Fibroblast of lung (primary cell): ENCODE measurements around the gene U2AF2. TPM values are rescaled to one million over a fixed set of nuclear protein-coding genes. Genes with fewer than 3 reads are reported as not detected.

ENCODE experiments used
- DNase-seq, 2 donors: peaks; one replicate each; pipeline versions ENCODE4 v3.0.0 to v3.0.0-alpha.2; 2010; ENCODE audit warnings: low read depth in 2 of 2
- H2AFZ ChIP-seq: 2 replicates; pipeline ENCODE4 v1.5.1; 2012; ENCODE audit warnings: low read length, control low read depth, inconsistent platforms
- H3K27ac ChIP-seq: 2 replicates; pipeline ENCODE4 v1.5.1; 2011; ENCODE audit warnings: low read length, control low read depth; ENCODE audit not compliant: insufficient read depth
- H3K27me3 ChIP-seq: 2 replicates; pipeline ENCODE4 v1.5.1; 2011; ENCODE audit warnings: mild to moderate bottlenecking, low read length; ENCODE audit not compliant: control insufficient read depth, insufficient read depth
- H3K36me3 ChIP-seq: 2 replicates; pipeline ENCODE4 v1.5.1; 2011; ENCODE audit warnings: low read length; ENCODE audit not compliant: control insufficient read depth, insufficient read depth
- H3K4me1 ChIP-seq: 2 replicates; pipeline ENCODE4 v1.5.1; 2011; ENCODE audit warnings: low read length; ENCODE audit not compliant: control insufficient read depth, insufficient read depth; ENCODE audit errors: extremely low read depth
- H3K4me2 ChIP-seq: 2 replicates; pipeline ENCODE4 v1.5.1; 2011; ENCODE audit warnings: low read length, control low read depth; ENCODE audit not compliant: insufficient read depth; ENCODE audit errors: extremely low read depth
- H3K4me3 ChIP-seq, 4 experiments: fragments of 200-600 bp in 1 of 4; sonication (generic) in 1 of 4; replicated peaks in 1 of 4; 2 replicates each; pipeline ENCODE4 v1.5.1; 2011 to 2016; ENCODE audit warnings: low read length in 4 of 4, low read depth in 3 of 4, mild to moderate bottlenecking in 3 of 4, control low read depth in 2 of 4, inconsistent platforms in 1 of 4, mixed read lengths in 1 of 4; ENCODE audit not compliant: insufficient read depth in 1 of 4; ENCODE audit errors: control extremely low read depth in 1 of 4
- H3K79me2 ChIP-seq: 2 replicates; pipeline ENCODE4 v1.5.1; 2012; ENCODE audit warnings: mild to moderate bottlenecking, low read length, inconsistent platforms; ENCODE audit not compliant: control insufficient read depth, insufficient read depth
- H3K9ac ChIP-seq: 2 replicates; pipeline ENCODE4 v1.5.1; 2011; ENCODE audit warnings: mild to moderate bottlenecking, low read length, control low read depth; ENCODE audit not compliant: insufficient read depth
- H3K9me3 ChIP-seq: 2 replicates; pipeline ENCODE4 v1.5.1; 2012; ENCODE audit warnings: low read depth, low read length; ENCODE audit not compliant: control insufficient read depth, insufficient read depth
- H4K20me1 ChIP-seq: 2 replicates; pipeline ENCODE4 v1.5.1; 2011; ENCODE audit warnings: low read length; ENCODE audit not compliant: control insufficient read depth, insufficient read depth; ENCODE audit errors: extremely low read depth
- EZH2 ChIP-seq: IDR thresholded peaks from 2 replicates; pipeline ENCODE4 v1.5.1; 2012; ENCODE audit warnings: low read length, control low read depth, mild to moderate bottlenecking; ENCODE audit errors: missing control alignments
- polyA plus RNA-seq, 2 donors: library from polyadenylated mRNA; depleted of rRNA in 1 of 2; stranded (reverse) in 1 of 2; unstranded in 1 of 2; fragments of >200 nt; gene quantifications; 2 replicates each; pipeline ENCODE4 v1.2.1, GENCODE V29; 2011 to 2012; ENCODE audit warnings: missing spikeins in 1 of 2
- total RNA-seq: library from RNA; depleted of rRNA; stranded (reverse); fragments of >200 nt; gene quantifications from 2 replicates; pipeline ENCODE4 v1.2.1, GENCODE V29; 2014
- TF ChIP-seq, protein P1 (sequence below), 2 donors: IDR thresholded peaks in 1 of 2; conservative IDR thresholded peaks in 1 of 2; 1 replicate in 1 of 2; 2 replicates in 1 of 2; pipeline ENCODE4 v1.5.1; 2011 to 2012; ENCODE audit warnings: low read length in 2 of 2, control low read depth in 1 of 2, inconsistent platforms in 1 of 2, low read depth in 1 of 2, mild to moderate bottlenecking in 1 of 2

The U2AF2 gene
- total and polyA plus RNA-seq, 2 donors (not counting 1 experiment from before 2014, with no cell fraction given): 53.5 to 84.1 TPM

DNA sequence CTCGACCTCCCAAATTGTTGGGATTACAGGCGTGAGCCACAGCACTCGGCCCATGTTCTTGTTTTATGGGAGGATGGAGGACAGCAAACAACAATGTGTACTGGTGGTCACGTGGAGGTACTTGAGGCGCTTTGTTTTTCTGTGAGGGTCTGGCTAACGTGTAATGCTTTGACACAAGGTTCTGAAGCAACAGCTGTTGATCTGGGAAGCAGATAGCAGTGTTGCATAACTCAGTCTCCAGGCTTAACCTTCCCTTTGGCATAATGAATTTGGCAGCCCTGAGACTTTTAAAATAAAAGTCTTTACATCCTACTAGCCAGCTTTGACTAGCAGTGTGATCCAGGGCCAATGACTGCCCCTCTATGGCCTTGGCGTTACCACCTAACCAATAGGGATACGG, 21.0 kb upstream of the U2AF2 start:
- H2AFZ ChIP-seq: no peak overlapping the region
- peaks cover 6% of the 10 kb centered on the region for H3K4me1 ChIP-seq
- peaks cover 5% of the 10 kb centered on the region for H3K36me3 ChIP-seq
- H3K4me2 ChIP-seq: no peak overlapping the region
- no peak overlapping the region for H3K27ac ChIP-seq
- peaks cover 35% of the 10 kb centered on the region for H3K79me2 ChIP-seq
- DNase-seq: no peak
- no peak overlapping the region for H3K4me3 ChIP-seq
- H3K27me3 ChIP-seq: no peaks in the 10 kb centered on the region
- H3K9ac ChIP-seq: no peak overlapping the region
- no peak for TF ChIP-seq EZH2
- TF ChIP-seq, protein P1, sequence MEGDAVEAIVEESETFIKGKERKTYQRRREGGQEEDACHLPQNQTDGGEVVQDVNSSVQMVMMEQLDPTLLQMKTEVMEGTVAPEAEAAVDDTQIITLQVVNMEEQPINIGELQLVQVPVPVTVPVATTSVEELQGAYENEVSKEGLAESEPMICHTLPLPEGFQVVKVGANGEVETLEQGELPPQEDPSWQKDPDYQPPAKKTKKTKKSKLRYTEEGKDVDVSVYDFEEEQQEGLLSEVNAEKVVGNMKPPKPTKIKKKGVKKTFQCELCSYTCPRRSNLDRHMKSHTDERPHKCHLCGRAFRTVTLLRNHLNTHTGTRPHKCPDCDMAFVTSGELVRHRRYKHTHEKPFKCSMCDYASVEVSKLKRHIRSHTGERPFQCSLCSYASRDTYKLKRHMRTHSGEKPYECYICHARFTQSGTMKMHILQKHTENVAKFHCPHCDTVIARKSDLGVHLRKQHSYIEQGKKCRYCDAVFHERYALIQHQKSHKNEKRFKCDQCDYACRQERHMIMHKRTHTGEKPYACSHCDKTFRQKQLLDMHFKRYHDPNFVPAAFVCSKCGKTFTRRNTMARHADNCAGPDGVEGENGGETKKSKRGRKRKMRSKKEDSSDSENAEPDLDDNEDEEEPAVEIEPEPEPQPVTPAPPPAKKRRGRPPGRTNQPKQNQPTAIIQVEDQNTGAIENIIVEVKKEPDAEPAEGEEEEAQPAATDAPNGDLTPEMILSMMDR (conservative IDR thresholded peaks at IDR 0.05 in 1 of 2, IDR thresholded peaks at IDR 0.05 in 1 of 2; ENCODE audit: low read depth in 1 of 2, low read length in 2 of 2): no peak
- no peaks in the 10 kb centered on the region for H3K9me3 ChIP-seq
- H4K20me1 ChIP-seq: no peaks in the 10 kb centered on the region

DNA sequence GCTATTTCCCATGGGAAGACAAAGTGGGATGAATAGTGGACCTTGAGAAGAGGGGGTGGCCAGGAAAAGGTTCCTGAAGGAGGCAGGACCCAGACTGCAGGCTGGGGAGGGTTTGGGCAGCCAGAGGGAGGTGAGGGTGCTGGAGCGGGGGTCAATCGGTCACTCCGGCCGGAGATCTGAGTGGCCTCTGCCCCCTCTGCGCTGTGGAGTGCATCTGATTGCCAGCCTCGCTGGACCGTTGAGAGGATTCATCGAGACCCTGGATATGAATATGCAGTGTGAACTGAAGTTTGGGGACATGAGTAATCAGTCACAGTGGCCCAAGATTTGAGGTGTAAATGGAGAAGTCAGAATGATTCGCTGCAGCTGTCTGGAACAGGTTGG, 19.5 kb upstream of the U2AF2 start:
- Histone ChIP-seq H3K79me2 (peaks cover 38% of the 10 kb centered on the region), H3K9me3 (no peaks in the 10 kb centered on the region), H3K4me1 (peaks cover 9% of the 10 kb centered on the region), H2AFZ (peak overlapping the region; percentile 4), H4K20me1 (no peaks in the 10 kb centered on the region), H3K27me3 (no peaks in the 10 kb centered on the region), H3K36me3 (peaks cover 5% of the 10 kb centered on the region), H3K27ac (peak overlapping the region; percentile 95), H3K9ac (peak overlapping the region; percentile 91), H3K4me2 (peak overlapping the region; percentile 92), H3K4me3 (peak overlapping the region; percentile 67 to 100 (median 96))
- DNase-seq: no peak
- TF ChIP-seq, protein P1 (conservative IDR thresholded peaks at IDR 0.05 in 1 of 2, IDR thresholded peaks at IDR 0.05 in 1 of 2; ENCODE audit: low read depth in 1 of 2, low read length in 2 of 2): no peak
- TF ChIP-seq EZH2: no peak

DNA sequence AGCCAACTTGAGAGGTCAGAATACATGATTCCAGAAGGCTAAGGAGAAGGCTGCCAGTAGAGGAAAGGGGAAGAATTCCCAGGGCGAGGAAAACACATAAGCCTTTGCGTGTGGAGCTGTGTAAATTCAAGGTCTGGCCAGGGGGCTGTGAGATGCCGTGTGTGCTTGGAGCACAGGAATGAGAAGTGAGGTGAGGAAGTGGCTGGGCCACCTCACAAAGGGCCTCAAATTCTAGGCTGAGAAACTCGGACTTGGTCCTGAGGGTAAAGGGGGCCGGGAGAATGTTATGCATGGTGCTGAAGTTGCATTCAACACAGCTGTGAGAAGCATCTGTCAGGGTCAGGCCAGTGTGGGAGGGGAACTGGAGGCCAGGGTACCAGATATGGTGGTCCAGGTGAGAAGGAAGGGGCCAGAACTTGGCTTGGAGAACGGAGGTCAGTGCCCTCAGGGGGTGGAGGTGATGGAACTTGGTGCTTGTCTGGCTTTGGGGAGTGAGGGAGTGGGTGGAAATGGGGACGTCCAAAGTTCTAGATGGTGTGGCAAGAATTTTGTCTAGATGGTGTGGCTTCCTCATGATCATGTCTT, 18.9 kb upstream of the U2AF2 start:
- Histone ChIP-seq H3K9me3 (no peaks in the 10 kb centered on the region), H2AFZ (no peak overlapping the region), H3K4me3 (peak overlapping the region; percentile 67 to 100 (median 96)), H3K79me2 (peaks cover 38% of the 10 kb centered on the region), H3K36me3 (peaks cover 5% of the 10 kb centered on the region), H3K4me1 (peaks cover 12% of the 10 kb centered on the region), H3K27ac (peak overlapping the region; percentile 95), H3K4me2 (peak overlapping the region; percentile 92), H3K27me3 (no peaks in the 10 kb centered on the region), H3K9ac (peak overlapping the region; percentile 91), H4K20me1 (no peaks in the 10 kb centered on the region)
- TF ChIP-seq, protein P1 (conservative IDR thresholded peaks at IDR 0.05 in 1 of 2, IDR thresholded peaks at IDR 0.05 in 1 of 2; ENCODE audit: low read depth in 1 of 2, low read length in 2 of 2): no peak
- TF ChIP-seq EZH2: no peak
- DNase-seq: no peak
